Esophagus muscularis mucosa (tissue), 4 donors: ENCODE results near the gene SERINC4. TPM values are rescaled to one million over a fixed set of nuclear protein-coding genes. Genes with fewer than 3 reads are reported as not detected.

Experiments
- DNase-seq: peaks from one replicate; pipeline ENCODE4 v3.0.0-alpha.2; 2017; ENCODE audit errors: extremely low spot score
- H3K27ac ChIP-seq, 4 donors: fragments of 200-600 bp; sonication (generic); replicated peaks in 1 of 4; 1 replicate in 3 of 4; 2 replicates in 1 of 4; pipeline ENCODE4 v1.5.1; 2016 to 2019; ENCODE audit warnings: mild to moderate bottlenecking in 1 of 4
- H3K27me3 ChIP-seq, 4 donors: fragments of 200-600 bp; sonication (generic); one replicate each; pipeline versions ENCODE4 v1.5.1 to v1.6.0; 2016 to 2019
- H3K36me3 ChIP-seq, 4 donors: fragments of 200-600 bp; sonication (generic); one replicate each; pipeline ENCODE4 v1.5.1; 2016 to 2019
- H3K4me1 ChIP-seq, 4 donors: fragments of 200-600 bp; sonication (generic); one replicate each; pipeline ENCODE4 v1.5.1; 2016 to 2019
- H3K4me3 ChIP-seq, 4 donors: fragments of 200-600 bp; sonication (generic); 1 replicate in 2 of 4; 2 replicates in 2 of 4; pipeline ENCODE4 v1.5.1; 2016 to 2019; ENCODE audit warnings: mild to moderate bottlenecking in 4 of 4, moderate library complexity in 1 of 4
- H3K9me3 ChIP-seq, 4 donors: fragments of 200-600 bp; sonication (generic); 1 replicate in 3 of 4; 2 replicates in 1 of 4; pipeline ENCODE4 v1.5.1; 2016 to 2019
- CTCF ChIP-seq, 3 experiments: fragments of 200-600 bp in 2 of 3; fragments of 450-650 bp in 1 of 3; sonication (generic) in 2 of 3; IDR thresholded peaks; one replicate each; pipeline ENCODE4 v1.5.1; 2017 to 2019; ENCODE audit warnings: antibody characterized with exemption in 3 of 3, mild to moderate bottlenecking in 2 of 3, moderate library complexity in 1 of 3
- EP300 ChIP-seq: sonication (generic); formaldehyde crosslinking; IDR thresholded peaks from one replicate; pipeline ENCODE4 v1.6.1; 2017; ENCODE audit warnings: antibody characterized with exemption
- POLR2A ChIP-seq: fragments of 450-650 bp; IDR thresholded peaks from one replicate; pipeline ENCODE4 v1.6.1; 2017; ENCODE audit warnings: antibody characterized with exemption, moderate library complexity, mild to moderate bottlenecking, low read depth
- POLR2AphosphoS5 ChIP-seq, 2 donors: sonication (generic); formaldehyde crosslinking; IDR thresholded peaks; one replicate each; pipeline ENCODE4 v1.6.1; 2017; ENCODE audit warnings: antibody characterized with exemption in 2 of 2
- WGBS: methylation state at CpG from one replicate; pipeline ENCODE4 v1.1.5; 2018; 5-methylcytosine and 5-hydroxymethylcytosine counted together
- intact Hi-C: fragments of 100-400 bp; cut with DNase I; formaldehyde crosslinking; loops from one replicate; pipeline ENCODE4 v1.15.1; 2023
- total RNA-seq, 4 donors: library from RNA; depleted of rRNA; stranded (reverse); fragments of >200 nt; gene quantifications; one replicate each; pipeline versions ENCODE4 v1.1.0 to v1.2.1, GENCODE V29; 2016

SERINC4 gene
- total RNA-seq, 4 donors from 2014 or later = not detected

GRCh38 chr15:43789409-43789808 lies 10.6 kb downstream of the SERINC4 start:
- H3K9me3 ChIP-seq = no peaks in the 10 kb centered on the region
- 97% methylated on average over 3 of the region's 3 CpGs for WGBS
- H3K4me3 ChIP-seq = no peak overlapping the region
- no peaks in the 10 kb centered on the region for H3K27me3 ChIP-seq
- intact Hi-C loops = no loop called here
- H3K27ac ChIP-seq = no peak overlapping the region
- TF ChIP-seq EP300 (no peak), POLR2A (no peak), POLR2AphosphoS5 (IDR thresholded peaks at IDR 0.05) (no peak), CTCF (IDR thresholded peaks at IDR 0.05) (no peak)
- DNase-seq = no peak
- peaks cover under 1 to 12% (median 11%) of the 10 kb centered on the region in 4 donors for H3K36me3 ChIP-seq
- H3K4me1 ChIP-seq = peaks cover 14 to 21% (median 18%) of the 10 kb centered on the region in 4 donors

DNA sequence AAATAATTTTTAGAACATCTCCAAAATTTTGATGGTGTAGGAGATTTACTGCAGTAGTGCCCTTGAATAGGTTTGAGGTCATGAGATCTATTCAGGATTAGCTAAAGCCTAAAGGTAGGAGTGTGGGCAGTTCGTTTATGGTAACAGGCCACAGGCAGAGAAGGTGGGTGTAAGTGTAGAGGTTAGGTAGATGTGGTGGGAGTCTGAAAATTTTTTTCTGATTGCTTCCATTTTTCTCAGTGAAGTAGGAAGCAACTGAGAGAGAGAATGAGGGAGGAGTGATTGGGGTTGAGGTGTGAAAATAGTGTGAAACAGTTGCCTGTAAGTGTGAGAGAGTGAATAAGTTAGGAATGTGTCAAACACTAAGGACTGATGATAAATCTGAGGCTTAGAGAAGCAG lies 21.0 kb downstream of the SERINC4 start:
- Histone ChIP-seq H3K4me3 (no peak overlapping the region), H3K27ac (no peak overlapping the region), H3K4me1 (peaks cover 9 to 27% (median 23%) of the 10 kb centered on the region in 4 donors), H3K9me3 (no peaks in the 10 kb centered on the region), H3K36me3 (peaks cover 0 to under 1% (median 0%) of the 10 kb centered on the region in 4 donors), H3K27me3 (no peaks in the 10 kb centered on the region)
- TF ChIP-seq EP300 (no peak), CTCF (IDR thresholded peaks at IDR 0.05) (no peak), POLR2AphosphoS5 (IDR thresholded peaks at IDR 0.05) (no peak), POLR2A (no peak)
- intact Hi-C loops = no loop called here
- 73% methylated on average over 1 of the region's 1 CpG for WGBS
- no peak for DNase-seq

- 4% methylated on average over 20 of the region's 31 CpGs for WGBS
- peak; percentile 96 for DNase-seq
These were observed 22.6 kb downstream of the SERINC4 start for GRCh38 chr15:43777267-43777914.

DNA sequence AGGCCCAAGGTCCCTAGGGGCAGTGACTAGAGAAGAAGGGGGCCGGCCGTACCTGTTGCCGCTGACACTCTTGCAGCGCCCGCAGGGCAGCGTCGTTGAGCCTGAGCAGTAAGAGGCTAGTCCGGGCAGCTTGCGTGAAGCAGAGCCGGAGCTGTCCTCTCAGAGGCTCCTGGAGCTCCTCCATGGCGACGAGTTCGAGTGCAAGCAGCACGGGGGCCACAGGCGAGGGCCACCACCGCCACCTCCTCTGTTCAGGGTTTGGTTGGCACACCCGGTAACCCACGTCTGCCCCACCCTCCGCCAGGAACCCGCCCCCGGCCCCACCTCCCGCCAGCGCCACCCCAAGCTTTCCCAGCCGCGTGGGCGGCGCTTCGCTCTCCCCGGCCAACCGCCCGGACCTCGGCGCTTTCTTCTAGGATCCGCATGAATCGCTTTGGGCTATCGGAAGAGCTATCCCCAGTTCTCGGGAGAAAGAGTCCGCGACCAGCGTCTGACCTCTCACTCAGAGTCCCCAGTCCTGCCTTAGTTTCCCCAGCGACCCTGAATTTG lies 23.2 kb downstream of the SERINC4 start, which contains the start of gene ELL3:
TSS of gene ELL3 (minus strand) at position 249 of the 549 bp plus-strand sequence. CDS start at position 184, 65 bp downstream.
- WGBS = no CpG with 5 or more reads among the region's 41 CpGs
- peak; percentile 94 for DNase-seq
- no peaks in the 10 kb centered on the region for H3K27me3 ChIP-seq
- intact Hi-C loops = no loop called here
- H3K36me3 ChIP-seq = peaks cover 6 to 23% (median 21%) of the 10 kb centered on the region in 4 donors
- H3K4me1 ChIP-seq = peaks cover 9 to 27% (median 23%) of the 10 kb centered on the region in 4 donors
- H3K27ac ChIP-seq = peak within 1 kb of the TSS; percentile 84 to 94 (median 92)
- no peaks in the 10 kb centered on the region for H3K9me3 ChIP-seq
- H3K4me3 ChIP-seq = peak within 1 kb of the TSS; percentile 64 to 79 (median 67)
- TF ChIP-seq EP300 = no peak
- TF ChIP-seq POLR2A = peak; percentile 8
- TF ChIP-seq POLR2AphosphoS5 (IDR thresholded peaks at IDR 0.05) = peak in 1 of 2 donors; percentile 56

More at GRCh38 chr15:43777267-43777914, 22.6 kb downstream of the SERINC4 start:
- peak; percentile 76 to 84 (median 80) for TF ChIP-seq CTCF (IDR thresholded peaks at IDR 0.05)
- TF ChIP-seq EP300 = no peak
- TF ChIP-seq POLR2AphosphoS5 (IDR thresholded peaks at IDR 0.05) = peak; percentile 59 to 67
- Histone ChIP-seq H3K4me1 (peaks cover 9 to 27% (median 23%) of the 10 kb centered on the region in 4 donors), H3K4me3 (peak overlapping the region; percentile 64 to 79 (median 67)), H3K27ac (peak overlapping the region; percentile 84 to 94 (median 92)), H3K27me3 (no peaks in the 10 kb centered on the region), H3K36me3 (peaks cover 0 to 17% (median 15%) of the 10 kb centered on the region in 4 donors), H3K9me3 (no peaks in the 10 kb centered on the region)
- intact Hi-C loops = no loop called here

GRCh38 chr15:43776101-43776717 lies 23.8 kb downstream of the SERINC4 start:
- DNase-seq = no peak
- Histone ChIP-seq H3K27ac (peak overlapping the region; percentile 84 to 94 (median 92)), H3K36me3 (peaks cover 12 to 29% (median 27%) of the 10 kb centered on the region in 4 donors), H3K27me3 (no peaks in the 10 kb centered on the region), H3K4me3 (peak overlapping the region; percentile 64 to 79 (median 67)), H3K4me1 (peaks cover 9 to 27% (median 23%) of the 10 kb centered on the region in 4 donors), H3K9me3 (no peaks in the 10 kb centered on the region)
- 38% methylated on average over 17 of the region's 35 CpGs for WGBS
- TF ChIP-seq POLR2A = no peak
- no peak for TF ChIP-seq CTCF (IDR thresholded peaks at IDR 0.05)
- no peak for TF ChIP-seq POLR2AphosphoS5 (IDR thresholded peaks at IDR 0.05)
- TF ChIP-seq EP300 = no peak
- intact Hi-C loops = no loop called here
